Activated CD8-positive, alpha-beta memory T cell treated with anti-CD3 and anti-CD28 coated beads, Interleukin-2, amount 50 U/mL, for 48 hours (primary cell): Measurements from ENCODE around the gene CC2D2B.
"Not testable (repeated sequence)": the region's sequence is repeated elsewhere in the genome, so short reads cannot be mapped to it uniquely, and the experiment has no call there.

ENCODE experiments used
- DNase-seq: peaks from one replicate; pipeline ENCODE4 v3.0.0-alpha.2; 2020

The CC2D2B gene

DNA sequence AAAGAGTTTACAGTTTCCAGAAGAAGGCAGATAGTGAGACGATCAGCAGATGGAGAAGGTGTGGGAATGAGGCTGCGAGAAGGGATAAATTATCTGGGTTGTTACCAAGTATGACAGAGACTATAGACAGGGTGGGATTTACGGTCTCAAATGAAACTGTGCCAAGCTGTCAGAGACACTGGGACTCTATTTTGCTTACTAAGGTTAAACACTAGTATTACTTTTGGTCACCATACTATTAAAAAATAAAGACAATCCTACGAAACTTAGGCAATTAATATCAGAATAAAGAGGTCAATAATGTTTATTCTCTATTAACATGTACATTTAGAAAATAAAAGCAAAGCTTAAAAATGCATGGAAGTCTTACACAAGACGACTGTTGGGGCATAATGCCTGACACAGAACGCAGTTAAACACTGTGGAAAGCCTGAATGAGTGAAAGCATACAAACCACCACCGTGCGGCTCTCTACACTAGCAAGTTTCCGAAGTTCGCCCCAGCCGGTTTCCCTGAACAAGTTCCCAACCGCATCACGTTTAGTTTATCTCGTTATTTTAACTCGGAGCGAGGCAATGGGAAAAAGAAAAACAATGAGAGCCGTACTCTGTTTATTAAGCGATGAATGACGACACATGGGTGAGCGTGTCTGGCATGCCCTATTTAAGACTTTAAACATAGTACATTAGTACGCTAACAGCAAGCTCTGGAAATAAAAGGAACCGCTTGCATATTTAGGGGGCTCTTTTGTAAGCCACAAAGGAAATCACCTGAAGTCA lies 909 bp upstream of the CC2D2B start:
- peak; percentile 61 for DNase-seq

DNA sequence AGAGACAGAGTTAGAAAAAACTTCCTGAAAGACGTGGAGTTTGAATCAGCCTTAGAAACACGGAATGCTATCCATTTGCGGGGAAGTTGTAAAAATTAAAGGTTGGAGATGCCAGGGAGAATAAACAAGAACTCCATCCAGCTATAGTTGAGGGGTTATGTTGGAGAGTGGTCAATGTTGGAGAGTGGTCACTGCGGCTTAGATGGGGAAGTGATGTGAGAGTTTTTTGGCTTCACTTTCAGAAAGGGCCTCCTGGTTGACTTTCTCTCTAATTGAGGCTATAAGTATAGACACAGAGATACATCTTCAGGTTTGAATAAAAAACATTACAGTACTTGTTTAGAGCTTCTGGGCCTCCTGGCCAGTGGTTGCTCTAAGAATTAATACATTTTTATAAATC lies 675 bp downstream of the CC2D2B start:
- DNase-seq: no peak

DNA sequence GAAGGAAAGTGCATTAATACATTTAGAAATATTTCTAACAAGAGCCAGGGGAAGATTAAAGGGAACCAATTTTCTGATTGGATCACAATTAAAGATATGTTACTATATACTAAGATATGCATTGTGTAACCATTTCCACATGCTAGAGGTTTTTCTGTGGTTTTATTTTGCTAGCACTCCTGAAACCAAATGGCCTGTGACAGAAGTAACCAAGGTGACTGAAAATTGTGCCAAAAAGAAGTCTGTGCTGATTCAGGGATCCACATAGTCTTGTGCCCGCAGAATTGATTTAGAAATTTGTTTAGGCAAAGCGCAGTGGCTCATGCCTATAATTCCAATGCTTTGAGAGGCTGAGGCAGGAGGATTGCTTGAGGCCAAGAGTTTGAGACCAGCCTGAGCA lies 1.8 kb downstream of the CC2D2B start:
- no peak for DNase-seq

DNA sequence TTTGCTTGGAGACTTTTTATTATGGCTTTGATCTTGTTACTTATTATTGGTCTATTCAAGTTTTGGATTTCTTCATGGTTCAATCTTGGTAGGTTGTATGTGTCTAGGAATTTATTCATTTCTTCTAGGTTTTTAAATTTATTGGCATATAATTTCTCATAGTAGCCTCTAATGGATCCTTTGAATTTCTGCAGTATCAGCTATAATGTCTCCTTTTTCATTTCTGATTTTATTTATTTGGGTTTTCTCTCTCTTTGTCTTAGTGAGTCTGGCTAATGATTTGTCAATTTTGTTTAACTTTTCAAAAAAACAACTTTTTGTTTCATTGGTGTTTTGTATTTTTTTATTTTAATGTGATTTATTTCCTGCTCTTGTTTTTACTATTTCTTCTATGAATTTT lies 8.3 kb downstream of the CC2D2B start:
- not testable (repeated sequence) for DNase-seq

DNA sequence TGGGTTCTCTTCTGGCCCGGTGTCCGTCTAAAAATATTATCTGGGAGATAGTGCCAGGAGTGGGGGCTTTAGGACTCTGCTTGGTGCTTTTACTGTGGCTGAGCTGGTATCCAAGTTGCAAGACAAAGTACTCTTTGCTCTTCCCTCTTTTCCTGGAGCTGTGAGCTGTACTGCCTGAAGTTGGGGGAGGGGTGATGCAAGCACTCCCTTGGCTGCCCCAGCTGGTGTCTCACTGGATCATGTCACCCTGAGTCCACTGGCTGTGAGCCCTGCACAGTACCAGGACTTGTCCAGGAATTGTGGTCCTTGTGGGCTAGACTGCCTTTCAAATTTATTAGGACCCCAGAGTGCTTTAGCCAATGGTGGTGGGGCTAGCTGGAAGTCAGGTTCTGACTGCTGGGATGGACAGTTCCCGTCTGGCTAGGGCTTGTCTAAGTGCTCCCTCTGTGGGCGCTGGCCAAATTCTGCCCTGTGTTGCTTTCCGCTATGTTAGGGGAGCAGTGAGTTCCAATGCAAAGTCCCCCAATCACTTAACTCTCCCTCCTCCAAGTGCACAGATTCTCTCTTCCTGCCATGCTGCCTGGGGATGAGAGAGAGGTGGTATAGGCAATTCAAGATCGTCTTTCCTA lies 13.1 kb downstream of the CC2D2B start:
- DNase-seq: no peak

DNA sequence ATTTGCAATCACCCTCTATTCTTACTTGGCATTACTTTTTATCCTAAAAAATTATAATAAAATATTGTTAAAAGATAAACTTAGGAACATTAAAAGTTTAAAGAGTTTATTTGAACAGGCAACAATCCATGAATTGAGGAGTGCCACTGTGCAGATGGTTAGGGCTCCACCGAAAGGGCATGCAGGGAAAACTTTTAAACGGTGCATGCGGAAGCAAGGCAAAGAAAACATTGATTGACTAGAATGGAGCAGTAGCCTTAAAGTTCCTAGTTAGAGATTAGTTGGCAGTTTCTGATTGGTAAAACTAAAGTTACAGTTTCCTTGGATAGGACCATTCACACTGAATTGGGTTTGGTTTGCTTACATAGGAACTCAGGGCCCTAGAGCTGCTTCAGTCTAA lies 17.3 kb downstream of the CC2D2B start:
- no peak for DNase-seq

DNA sequence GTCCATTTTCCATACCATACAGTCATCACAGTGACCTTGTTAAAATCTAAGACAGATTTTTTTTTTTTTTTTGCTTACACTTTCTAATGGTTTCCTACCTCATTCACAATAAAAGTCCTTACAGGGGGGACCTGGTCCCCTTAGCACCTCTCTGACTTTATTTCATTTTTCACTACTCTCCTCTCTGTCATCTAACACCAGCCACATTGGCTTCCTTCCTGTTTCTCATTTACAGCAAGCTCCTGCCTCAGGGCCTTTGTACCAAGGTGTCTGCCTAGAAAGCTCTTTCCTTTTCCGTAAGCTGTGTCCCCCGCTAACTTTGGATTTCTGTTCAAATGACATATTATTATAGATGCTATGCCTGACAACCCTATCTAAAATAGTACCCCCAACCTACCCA lies 27.7 kb downstream of the CC2D2B start:
- no peak for DNase-seq

DNA sequence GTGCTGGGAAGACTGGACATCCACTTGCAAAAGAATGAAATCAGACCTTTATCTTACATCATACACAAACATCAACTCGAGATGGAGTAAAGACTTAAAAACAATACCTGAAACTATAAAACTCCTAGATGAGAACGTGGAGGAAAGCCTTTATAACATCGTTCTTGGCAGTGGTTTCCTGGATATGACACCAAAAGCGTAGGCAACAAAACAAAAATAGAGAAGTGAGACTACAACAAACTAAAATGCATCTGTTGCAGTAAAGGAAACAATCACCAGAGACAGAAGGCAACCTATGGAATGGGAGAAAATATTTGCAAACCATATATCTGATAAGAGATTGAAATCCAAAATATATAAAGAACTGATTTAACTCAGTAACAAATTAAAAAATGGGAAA lies 33.3 kb downstream of the CC2D2B start:
- DNase-seq: no peak

DNA sequence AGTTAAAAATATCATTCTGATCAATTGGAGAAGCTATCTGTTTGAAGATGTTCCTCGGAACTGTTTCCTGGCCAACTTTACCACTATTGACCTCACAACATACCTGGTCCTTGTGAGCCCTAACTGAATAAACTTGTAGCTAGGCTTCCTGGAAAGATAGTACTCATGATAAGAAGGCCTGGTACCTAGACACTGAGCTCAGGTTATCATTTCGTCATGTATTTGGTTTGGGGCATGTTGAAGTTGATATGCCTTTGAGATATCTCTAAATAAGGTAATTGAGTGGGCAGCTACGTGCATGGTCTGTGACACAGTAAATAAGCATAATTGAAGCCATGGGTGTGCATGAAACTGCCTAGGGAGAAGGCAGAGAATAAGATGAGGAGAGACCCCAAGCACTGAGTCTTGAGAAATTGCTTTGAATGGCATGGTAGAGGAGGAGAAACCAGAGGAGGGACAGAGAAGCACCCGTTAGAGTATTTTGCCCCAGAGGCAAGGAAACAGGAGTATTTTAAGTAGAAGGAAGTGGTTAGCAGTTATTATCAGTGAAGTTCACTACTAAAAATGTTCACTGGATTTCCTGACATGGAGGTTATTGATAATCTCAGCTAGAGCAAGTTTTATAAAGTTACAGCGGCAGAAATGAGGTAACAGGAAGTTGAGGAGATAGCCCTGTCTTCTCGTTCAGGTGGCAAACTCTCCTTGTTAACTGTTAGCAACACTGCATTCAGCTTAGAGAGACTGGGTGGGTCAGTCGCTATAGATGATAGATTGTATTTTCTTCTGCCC lies 55.6 kb downstream of the CC2D2B start:
- DNase-seq: no peak

DNA sequence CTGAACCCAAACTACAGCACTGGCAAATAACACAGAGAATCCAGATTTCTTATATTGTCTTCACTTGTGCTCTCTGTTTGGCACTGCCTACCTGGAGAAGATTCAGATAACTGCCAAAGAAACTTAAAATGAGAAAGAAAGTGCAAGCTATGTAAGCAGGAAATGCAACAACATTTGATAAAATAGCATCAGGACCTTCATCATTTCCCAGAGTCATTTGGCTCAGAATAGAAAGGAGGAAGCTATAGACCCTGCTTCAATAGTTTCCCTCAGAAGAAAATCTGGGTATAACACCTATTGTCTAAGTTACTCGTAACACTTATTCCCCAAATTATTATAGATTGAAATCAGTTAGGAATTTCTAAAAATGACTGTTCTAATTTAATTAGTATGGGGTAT lies 56.2 kb downstream of the CC2D2B start:
- no peak for DNase-seq

DNA sequence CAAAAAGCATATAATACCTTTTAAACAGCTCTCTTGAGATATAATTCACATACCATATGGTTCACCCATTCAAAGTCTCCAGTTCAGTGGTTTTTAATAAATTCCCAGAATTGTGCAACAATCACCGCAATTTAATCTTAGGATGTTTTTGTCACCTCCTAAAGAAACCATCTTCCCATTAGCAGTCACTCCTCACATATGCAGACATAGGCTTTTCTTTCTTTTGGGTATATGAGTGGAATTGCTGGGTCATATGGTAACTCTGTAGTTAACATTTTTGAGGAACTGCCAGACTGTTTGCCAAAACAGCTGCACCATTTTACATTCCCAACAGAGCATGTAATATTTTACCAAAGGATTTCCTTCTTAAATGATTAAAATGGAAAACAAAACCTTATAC lies 57.0 kb downstream of the CC2D2B start:
- DNase-seq: no peak

DNA sequence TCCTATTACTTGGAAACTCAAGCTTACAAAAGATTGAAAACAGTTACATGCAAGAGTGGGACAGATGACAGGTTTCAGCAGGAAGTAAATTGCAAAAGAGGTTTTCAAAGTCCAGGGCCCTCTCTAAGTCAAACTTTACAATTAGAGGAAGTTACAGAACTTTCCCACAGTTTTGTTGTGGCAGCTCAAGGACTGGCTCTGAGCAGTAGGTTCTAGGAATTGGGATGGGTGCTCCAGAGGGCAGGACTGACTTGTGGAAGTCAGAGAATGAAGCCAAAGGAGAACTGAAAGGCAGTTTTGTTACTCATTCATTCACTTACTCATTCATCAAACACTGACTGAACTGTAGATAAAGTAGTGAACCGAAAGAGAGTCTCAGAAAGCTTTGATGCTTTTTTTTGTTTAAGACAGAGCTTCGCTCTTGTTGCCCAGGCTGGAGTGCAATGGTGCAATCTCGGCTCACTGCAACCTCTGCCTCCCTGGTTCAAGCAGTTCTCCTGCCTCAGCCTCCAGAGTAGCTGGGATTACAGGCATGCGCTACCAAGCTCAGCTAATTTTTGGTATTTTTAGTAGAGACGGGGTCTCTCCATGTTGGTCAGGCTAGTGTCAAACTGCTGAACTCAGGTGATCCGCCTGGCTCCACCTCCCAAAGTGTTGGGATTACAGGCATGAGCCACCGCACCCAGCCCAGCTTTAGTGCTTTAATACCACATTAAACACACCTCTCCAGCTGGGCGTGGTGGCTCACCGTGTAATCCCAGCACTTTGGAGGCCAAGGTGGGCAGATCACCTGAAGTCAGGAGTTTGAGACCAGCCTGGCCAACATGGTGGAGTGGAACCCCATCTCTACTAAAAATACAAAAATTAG lies 68.8 kb downstream of the CC2D2B start:
- DNase-seq: no peak

DNA sequence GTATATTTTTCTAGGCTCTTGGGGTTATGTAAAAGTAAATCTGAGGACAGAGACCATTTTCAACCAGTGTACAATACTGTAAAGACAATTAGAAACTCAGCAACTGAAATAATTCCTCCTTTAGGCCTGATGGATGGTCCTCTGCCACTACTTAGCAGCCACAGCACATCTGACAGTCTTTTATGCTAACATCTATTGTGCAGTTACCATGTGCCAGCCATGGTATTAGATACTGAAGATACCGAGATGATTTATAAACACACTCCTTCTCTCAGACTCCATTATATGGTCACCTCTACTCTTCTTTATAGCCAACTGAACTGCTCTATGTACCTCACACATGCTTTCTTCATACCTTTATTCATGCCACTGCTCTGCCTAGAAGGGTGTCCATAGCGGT lies 74.4 kb downstream of the CC2D2B start:
- no peak for DNase-seq

DNA sequence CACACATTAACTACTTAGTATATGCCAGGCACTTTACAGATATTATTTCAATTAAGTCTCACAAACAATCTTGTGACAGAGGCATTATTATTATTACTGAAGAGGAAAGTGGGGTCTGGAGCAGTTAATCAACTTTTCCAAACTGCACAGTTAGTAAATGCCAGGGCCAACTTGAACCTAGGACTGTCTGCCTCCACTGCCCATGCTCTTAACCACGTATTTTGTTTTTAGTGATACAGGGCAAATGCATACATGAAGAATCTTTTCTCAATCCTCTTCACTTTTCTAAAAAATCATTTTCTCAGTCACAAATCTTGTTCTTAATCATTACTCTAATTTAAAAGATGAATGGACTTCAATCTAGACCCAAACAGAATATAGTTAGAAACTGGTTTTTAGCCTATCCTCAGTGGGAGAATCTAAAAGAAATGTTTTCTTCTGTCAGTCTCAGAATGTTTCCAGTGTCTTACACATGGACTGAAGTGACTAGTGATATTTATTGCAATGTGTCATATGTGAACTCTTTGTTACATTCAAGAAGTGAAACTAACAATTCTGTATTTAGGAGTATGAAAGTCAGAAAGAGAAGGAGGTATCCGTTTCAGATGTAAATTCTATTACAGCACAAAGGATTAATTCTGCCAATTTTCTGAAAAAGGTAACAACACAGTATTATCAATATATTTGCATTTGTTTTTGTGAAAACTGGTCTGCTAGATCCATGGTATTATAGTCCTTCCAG lies 80.1 kb downstream of the CC2D2B start:
- no peak for DNase-seq

DNA sequence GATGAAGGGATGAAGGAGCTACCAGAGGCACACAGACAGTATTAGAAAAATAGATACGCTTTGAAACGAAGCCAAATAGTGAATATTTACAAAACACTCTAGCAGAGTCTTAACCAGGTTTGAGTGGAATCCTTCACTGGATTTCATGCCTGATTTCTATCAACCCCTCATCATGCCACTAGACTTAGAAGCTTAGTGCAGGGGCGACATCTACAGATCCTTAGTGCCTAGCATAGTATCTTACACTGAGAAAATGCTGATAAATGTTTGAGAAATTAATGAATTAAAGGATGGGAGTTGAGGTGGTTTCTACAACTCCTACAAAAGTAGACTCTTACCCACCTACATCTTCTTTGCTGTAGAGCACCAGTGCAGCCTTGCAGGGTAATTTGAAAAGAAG lies 80.9 kb downstream of the CC2D2B start:
- DNase-seq: no peak

DNA sequence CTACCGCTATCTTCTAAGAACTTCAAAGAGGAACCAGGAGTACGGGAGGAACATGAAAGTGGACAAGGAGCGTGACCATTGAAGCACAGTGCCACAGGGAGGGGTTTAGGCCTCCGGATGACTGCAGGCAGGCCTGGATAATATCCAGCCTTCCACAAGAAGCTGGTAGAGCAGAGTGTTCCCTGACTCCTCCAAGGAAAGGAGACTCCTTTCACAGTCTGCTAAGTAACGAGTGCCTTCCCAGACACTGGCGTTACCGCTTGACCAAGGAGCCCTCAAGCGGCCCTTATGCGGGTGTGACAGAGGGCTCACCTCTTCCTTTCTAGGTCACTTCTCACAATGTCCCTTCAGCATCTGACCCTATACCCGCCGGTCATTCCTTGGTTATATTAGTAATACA lies 86.6 kb downstream of the CC2D2B start:
- DNase-seq: not testable (repeated sequence)

DNA sequence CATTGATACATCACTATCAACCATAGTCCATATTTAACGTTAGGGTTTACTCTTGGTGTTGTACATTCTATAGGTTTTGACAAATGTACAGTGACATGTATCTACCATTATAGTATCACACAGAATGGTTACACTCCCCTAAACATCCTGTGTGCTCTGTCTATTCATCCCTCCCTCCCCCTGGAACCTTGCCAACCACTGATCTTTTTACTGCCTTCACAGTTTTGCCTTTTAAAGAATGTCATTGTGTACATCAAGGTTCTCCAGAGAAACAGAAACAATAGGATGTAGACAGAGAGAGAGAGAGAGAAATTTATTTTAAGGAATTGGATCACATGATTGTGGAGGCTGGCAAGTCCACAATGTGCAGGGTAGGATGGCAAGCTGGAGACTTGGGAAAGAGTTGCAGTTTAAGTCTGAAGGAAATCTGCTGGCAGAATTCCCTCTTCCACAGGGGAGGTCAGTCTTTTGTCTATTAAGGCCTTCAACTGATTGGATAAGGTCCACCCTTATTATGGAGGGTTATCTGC lies 90.5 kb downstream of the CC2D2B start:
- DNase-seq: no peak

DNA sequence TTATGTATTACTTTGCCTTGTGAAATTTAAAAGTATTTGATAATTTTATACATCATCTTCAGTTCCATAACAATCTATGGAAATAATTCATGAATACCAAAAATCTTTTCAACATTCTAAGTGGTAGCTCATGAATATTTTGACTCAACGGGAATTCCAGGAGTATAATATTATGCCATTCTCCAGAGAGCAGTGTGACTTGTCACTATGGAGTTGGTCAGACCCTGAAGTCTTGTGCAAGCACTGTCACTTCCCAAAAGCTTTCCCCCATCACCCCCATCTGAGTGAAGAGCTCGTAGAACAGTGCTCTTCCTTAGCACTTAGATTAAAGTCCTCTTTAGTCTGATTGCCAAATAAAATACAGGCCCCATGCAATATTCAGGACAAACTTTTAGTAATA lies 106.2 kb downstream of the CC2D2B start:
- DNase-seq: no peak

DNA sequence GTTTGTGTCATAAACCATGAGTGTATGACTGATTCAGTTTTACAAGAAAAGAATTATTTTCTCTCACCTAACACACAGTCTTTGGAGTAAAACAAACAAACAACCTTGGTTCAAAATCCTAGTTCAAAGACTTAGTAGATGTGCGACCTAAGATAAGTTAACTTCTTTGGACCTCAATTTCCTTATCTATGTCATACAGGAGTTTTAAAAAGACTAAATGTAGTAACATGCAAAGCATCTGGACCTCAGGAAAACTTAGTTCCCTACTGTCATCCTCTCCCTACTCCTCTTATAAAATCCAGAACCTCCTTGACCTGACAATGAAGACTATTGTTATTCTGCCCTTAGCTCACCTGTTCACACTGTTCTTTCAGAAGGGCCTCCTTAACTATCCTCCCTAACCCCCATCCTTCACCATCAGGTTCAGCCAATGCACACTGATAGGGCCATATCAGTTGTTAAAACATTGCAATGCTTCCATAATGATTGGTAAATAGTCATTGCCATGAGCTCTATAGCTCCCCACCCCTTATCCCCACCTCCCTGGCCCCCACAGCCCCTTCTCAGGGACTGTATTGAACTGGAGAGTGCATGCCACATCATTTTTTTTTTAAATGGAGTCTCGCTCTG lies 106.8 kb downstream of the CC2D2B start:
- no peak for DNase-seq

DNA sequence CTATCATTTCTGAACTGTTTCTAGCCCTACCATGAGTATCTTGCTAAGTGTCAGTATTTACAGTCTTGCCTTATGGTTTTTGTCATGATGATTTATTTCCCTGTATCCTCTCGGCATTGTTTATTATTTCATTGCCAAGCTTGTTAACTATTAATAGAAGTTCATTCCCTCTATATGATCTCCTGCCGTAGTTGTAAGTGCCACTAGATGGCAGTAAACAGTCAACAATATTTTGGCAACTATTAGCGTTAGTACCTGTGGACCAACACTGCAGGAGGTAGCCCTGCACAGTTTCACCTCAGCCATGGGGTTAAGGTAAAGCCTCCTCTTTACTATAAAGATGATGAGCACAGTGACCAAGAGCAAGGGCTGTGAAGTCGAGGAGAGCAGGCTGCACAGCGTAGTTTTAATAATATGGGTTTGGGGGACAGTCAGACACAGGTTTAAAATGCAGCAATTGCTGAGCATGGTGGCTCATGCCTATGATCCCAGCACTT lies 109.5 kb downstream of the CC2D2B start:
- DNase-seq: no peak

DNA sequence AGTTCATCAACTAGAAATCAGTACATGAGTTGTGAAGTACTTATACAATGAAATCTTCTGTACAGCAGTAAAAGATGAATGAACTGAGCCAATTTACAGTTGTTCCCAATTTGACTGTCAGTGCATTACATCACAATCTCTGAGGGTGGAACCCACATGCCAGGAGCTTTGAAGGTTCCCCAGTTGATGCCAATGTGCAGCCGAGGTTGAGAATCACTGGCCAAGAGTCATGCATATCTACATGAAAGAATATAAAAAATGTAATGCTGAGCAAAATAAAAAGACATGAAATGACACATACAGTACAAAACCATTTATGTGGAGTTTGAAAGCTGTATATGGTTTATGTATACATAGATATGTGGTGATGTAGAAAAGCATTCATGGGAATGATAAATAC lies 113.6 kb downstream of the CC2D2B start:
- no peak for DNase-seq
